Measurements from ENCODE around the gene PI4KA. TPM values are rescaled to one million over a fixed set of nuclear protein-coding genes. Genes with fewer than 3 reads are reported as not detected.
"Not testable (repeated sequence)": the region's sequence is repeated elsewhere in the genome, so short reads cannot be mapped to it uniquely, and the experiment has no call there.

Gene PI4KA
- total RNA-seq, 1 donor from 2014 or later = 113 TPM

GRCh38 chr22:20843501-20843900 lies 15.1 kb downstream of the PI4KA start:
- intact Hi-C loops (cut with DNase I) = no loop called here
- Histone ChIP-seq H3K27me3 (no peaks in the 10 kb centered on the region), H3K9me3 (no peaks in the 10 kb centered on the region), H3K27ac (no peak overlapping the region), H3K36me3 (no peaks in the 10 kb centered on the region), H3K4me3 (no peak overlapping the region), H3K4me1 (peaks cover 3% of the 10 kb centered on the region)
- DNase-seq (no peak), ATAC-seq (no peak)
- TF ChIP-seq CTCF (IDR thresholded peaks at IDR 0.05) = no peak

- Histone ChIP-seq H3K27me3 (no peaks in the 10 kb centered on the region), H3K36me3 (no peaks in the 10 kb centered on the region), H3K27ac (no peak overlapping the region), H3K4me3 (no peak overlapping the region), H3K9me3 (no peaks in the 10 kb centered on the region), H3K4me1 (peaks cover 3% of the 10 kb centered on the region)
- TF ChIP-seq CTCF (IDR thresholded peaks at IDR 0.05) = no peak
- DNase-seq = no peak
- ATAC-seq = no peak
- intact Hi-C loops (cut with DNase I) = no loop called here
These were observed 17.8 kb downstream of the PI4KA start for GRCh38 chr22:20840646-20841371.

GRCh38 chr22:20839837-20840645 lies 18.6 kb downstream of the PI4KA start:
- ATAC-seq (no peak), DNase-seq (no peak)
- intact Hi-C loops (cut with DNase I) = no loop called here
- H3K36me3 ChIP-seq = no peaks in the 10 kb centered on the region
- no peak overlapping the region for H3K27ac ChIP-seq
- no peak overlapping the region for H3K4me3 ChIP-seq
- peaks cover 3% of the 10 kb centered on the region for H3K4me1 ChIP-seq
- H3K27me3 ChIP-seq = no peaks in the 10 kb centered on the region
- no peak for TF ChIP-seq CTCF (IDR thresholded peaks at IDR 0.05)
- no peaks in the 10 kb centered on the region for H3K9me3 ChIP-seq

DNA sequence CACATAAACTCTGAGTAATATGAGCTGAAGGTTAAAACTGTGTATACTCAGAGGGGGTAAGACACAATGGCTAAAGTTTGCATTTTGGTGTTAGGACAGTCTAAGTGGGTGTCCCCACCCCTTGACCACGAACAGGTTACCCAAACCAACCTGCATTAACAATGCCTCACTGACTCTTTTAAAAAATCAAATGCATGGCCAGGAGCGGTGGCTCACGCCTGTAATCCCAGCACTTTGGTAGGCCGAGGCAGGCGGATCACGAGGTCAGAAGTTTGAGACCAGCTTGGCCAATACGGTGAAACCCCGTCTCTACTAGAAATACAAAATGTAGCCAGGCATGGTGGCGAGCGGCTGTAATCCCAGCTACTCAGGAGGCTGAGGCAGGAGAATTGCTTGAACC lies 19.3 kb downstream of the PI4KA start:
- H3K4me3 ChIP-seq; ATAC-seq; DNase-seq; H3K9me3 ChIP-seq; H3K27ac ChIP-seq; H3K27me3 ChIP-seq; H3K36me3 ChIP-seq; intact Hi-C loops (cut with DNase I); H3K4me1 ChIP-seq: not testable (repeated sequence)

GRCh38 chr22:20836987-20837823 lies 21.4 kb downstream of the PI4KA start:
- peaks cover 20% of the 10 kb centered on the region for H3K36me3 ChIP-seq
- DNase-seq (no peak), ATAC-seq (no peak)
- H3K27ac ChIP-seq = no peak overlapping the region
- no peak overlapping the region for H3K4me3 ChIP-seq
- no peaks in the 10 kb centered on the region for H3K27me3 ChIP-seq
- H3K9me3 ChIP-seq = no peaks in the 10 kb centered on the region
- TF ChIP-seq CTCF (IDR thresholded peaks at IDR 0.05) = no peak
- intact Hi-C loops (cut with DNase I) = no loop called here
- peaks cover 3% of the 10 kb centered on the region for H3K4me1 ChIP-seq
